ENCODE data around the gene KLK13. TPM values are rescaled to one million over a fixed set of nuclear protein-coding genes. Genes with fewer than 3 reads are reported as not detected.

KLK13 gene
- total and polyA plus RNA-seq, 2 of the 8 experiments (the other 6 are each of a cell fraction or from before 2014, with no cell fraction given) = 4.2 to 4.5 TPM

DNA sequence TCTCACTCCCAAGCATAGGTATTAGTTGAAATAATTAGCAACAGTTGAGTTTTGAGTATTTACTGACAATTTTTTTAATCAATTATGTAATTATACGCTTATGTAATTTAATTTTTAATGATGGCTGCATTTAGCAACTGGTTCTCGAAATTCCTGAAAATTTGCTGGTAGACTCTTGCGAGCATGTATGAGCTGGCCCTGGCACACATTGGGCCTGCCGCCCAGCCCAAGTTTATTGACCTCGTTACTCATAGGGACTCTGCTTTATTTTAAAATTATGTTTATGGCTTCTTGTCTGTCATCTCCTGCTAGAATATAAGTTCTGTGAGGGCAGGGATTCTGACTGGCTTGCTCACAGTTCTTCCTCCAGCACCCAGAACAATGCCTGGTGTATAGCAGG is 11.1 kb upstream of the KLK13 start (continued):
- TF ChIP-seq, protein P1, sequence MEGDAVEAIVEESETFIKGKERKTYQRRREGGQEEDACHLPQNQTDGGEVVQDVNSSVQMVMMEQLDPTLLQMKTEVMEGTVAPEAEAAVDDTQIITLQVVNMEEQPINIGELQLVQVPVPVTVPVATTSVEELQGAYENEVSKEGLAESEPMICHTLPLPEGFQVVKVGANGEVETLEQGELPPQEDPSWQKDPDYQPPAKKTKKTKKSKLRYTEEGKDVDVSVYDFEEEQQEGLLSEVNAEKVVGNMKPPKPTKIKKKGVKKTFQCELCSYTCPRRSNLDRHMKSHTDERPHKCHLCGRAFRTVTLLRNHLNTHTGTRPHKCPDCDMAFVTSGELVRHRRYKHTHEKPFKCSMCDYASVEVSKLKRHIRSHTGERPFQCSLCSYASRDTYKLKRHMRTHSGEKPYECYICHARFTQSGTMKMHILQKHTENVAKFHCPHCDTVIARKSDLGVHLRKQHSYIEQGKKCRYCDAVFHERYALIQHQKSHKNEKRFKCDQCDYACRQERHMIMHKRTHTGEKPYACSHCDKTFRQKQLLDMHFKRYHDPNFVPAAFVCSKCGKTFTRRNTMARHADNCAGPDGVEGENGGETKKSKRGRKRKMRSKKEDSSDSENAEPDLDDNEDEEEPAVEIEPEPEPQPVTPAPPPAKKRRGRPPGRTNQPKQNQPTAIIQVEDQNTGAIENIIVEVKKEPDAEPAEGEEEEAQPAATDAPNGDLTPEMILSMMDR (IDR thresholded peaks at IDR 0.05; ENCODE audit: control extremely low read depth in 1 of 3, insufficient read depth in 1 of 3, low read depth in 1 of 3, low read length in 3 of 3) = no peak
- TF ChIP-seq CTBP2 (IDR thresholded peaks at IDR 0.05; ENCODE audit: borderline replicate concordance, insufficient read depth, insufficient read length, low read length) (no peak), JUND (IDR thresholded peaks at IDR 0.05; ENCODE audit: low read length) (no peak), NRF1 (IDR thresholded peaks at IDR 0.05; ENCODE audit: low read depth, low read length) (no peak), SIX5 (IDR thresholded peaks at IDR 0.05; ENCODE audit: low read depth, low read length) (no peak), GTF2F1 (IDR thresholded peaks at IDR 0.05; ENCODE audit: borderline replicate concordance, low read depth, low read length) (no peak), SP1 (IDR thresholded peaks at IDR 0.05; ENCODE audit: low read depth, low read length) (no peak), CHD1 (IDR thresholded peaks at IDR 0.05; ENCODE audit: low read depth, low read length) (no peak), TCF12 (IDR thresholded peaks at IDR 0.05; ENCODE audit: low read depth, low read length) (no peak), BRCA1 (IDR thresholded peaks at IDR 0.05; ENCODE audit: low read depth, low read length) (no peak)
